GM12878 (cell line): Measurements from ENCODE around the gene KCNK4. TPM values are rescaled to one million over a fixed set of nuclear protein-coding genes. Genes with fewer than 3 reads are reported as not detected.

Experiments
- BCL3 ChIP-seq: IDR thresholded peaks from 2 replicates; pipeline ENCODE4 v1.6.1; 2011; ENCODE audit warnings: borderline replicate concordance, low read depth, mild to moderate bottlenecking, moderate library complexity, low read length; ENCODE audit not compliant: insufficient read depth, poor library complexity, severe bottlenecking
- BHLHE40 ChIP-seq, 2 experiments: fragments of 450-650 bp in 1 of 2; IDR thresholded peaks; 2 replicates each; pipeline ENCODE4 v1.6.1; 2011 to 2017; ENCODE audit warnings: low read depth in 2 of 2, borderline replicate concordance in 1 of 2, improper control_type of control experiment in 1 of 2, low read length in 1 of 2, mild to moderate bottlenecking in 1 of 2
- DPF2 ChIP-seq: fragments of 450-650 bp; IDR thresholded peaks from 2 replicates; pipeline ENCODE4 v1.6.1; 2017; ENCODE audit warnings: mild to moderate bottlenecking
- GABPA ChIP-seq: IDR thresholded peaks from 2 replicates; pipeline ENCODE4 v1.6.1; 2014; ENCODE audit warnings: antibody characterized with exemption, low read depth, mild to moderate bottlenecking, inconsistent platforms
- IKZF1 ChIP-seq: fragments of 450-650 bp; conservative IDR thresholded peaks from 2 replicates; pipeline ENCODE4 v1.6.1; 2017; ENCODE audit warnings: antibody characterized with exemption, mild to moderate bottlenecking
- MYB ChIP-seq: fragments of 150-350 bp; IDR thresholded peaks from 2 replicates; pipeline ENCODE4 v1.6.1; 2014; ENCODE audit warnings: mild to moderate bottlenecking, low read depth, low read length, borderline replicate concordance
- NR2F1 ChIP-seq: fragments of 450-650 bp; conservative IDR thresholded peaks from 2 replicates; pipeline ENCODE4 v1.6.1; 2017; ENCODE audit warnings: mild to moderate bottlenecking
- SREBF2 ChIP-seq: IDR thresholded peaks from 2 replicates; pipeline ENCODE4 v1.6.1; 2012; ENCODE audit warnings: mild to moderate bottlenecking, low read length
- TCF3 ChIP-seq: IDR thresholded peaks from 2 replicates; pipeline ENCODE4 v1.6.1; 2012; ENCODE audit warnings: low read depth, mild to moderate bottlenecking, low read length, borderline replicate concordance; ENCODE audit not compliant: insufficient read depth
- polyA plus RNA-seq, 11 experiments: library from polyadenylated mRNA; depleted of rRNA in 4 of 11; unstranded in 6 of 11; stranded (reverse) in 5 of 11; fragments of >200 nt; fragmentation: Nextera tagmentation in 4 of 11; fragmentation: Illumina TruSeq in 1 of 11; extraction: Ambion mirVana in 4 of 11; extraction: Trizol in 1 of 11; gene quantifications; 1 replicate in 1 of 11; 2 replicates in 10 of 11; pipeline versions ENCODE4 v1.2.1 to v1.2.3, GENCODE V29; 2011 to 2016; ENCODE audit warnings: inconsistent platforms in 2 of 11, missing spikeins in 2 of 11, low read depth in 1 of 11
- total RNA-seq, 4 experiments: library from RNA; depleted of rRNA in 3 of 4; stranded (reverse); fragments of >200 nt in 3 of 4; fragmentation: Illumina TruSeq in 1 of 4; extraction: Trizol in 1 of 4; gene quantifications; 2 replicates each; pipeline versions ENCODE4 v1.2.1 to v1.2.3, GENCODE V29; 2013 to 2021

The KCNK4 gene
- total and polyA plus RNA-seq, 10 of the 15 experiments (the other 5 are each of a cell fraction or from before 2014, with no cell fraction given): 0.04 TPM; not detected in 9

GRCh38 chr11:64245401-64245796 is 45.7 kb upstream of the KCNK4 start (continued):
- TF ChIP-seq IKZF1 (peak; percentile 35; the same call in 1 of the 2 replicates), DPF2 (0 out of 2 replicates have a peak, but pooled peaks have one; percentile 10), BHLHE40 (IDR thresholded peaks at IDR 0.05; ENCODE audit: borderline replicate concordance in 1 of 2, low read depth in 2 of 2, low read length in 1 of 2) (peak in 1 of 2 experiments; percentile 53; a peak in 1 of 4 replicates), GABPA (no peak), TCF3 (peak; percentile 63; the same call in 1 of the 2 replicates), NR2F1 (0 out of 2 replicates have a peak, but pooled peaks have one; percentile 13), SREBF2 (no peak), MYB (no peak), BCL3 (peak; percentile 10)
